ENCODE results near the gene PPP6R3. TPM values are rescaled to one million over a fixed set of nuclear protein-coding genes. Genes with fewer than 3 reads are reported as not detected.

PPP6R3 gene, protein sequence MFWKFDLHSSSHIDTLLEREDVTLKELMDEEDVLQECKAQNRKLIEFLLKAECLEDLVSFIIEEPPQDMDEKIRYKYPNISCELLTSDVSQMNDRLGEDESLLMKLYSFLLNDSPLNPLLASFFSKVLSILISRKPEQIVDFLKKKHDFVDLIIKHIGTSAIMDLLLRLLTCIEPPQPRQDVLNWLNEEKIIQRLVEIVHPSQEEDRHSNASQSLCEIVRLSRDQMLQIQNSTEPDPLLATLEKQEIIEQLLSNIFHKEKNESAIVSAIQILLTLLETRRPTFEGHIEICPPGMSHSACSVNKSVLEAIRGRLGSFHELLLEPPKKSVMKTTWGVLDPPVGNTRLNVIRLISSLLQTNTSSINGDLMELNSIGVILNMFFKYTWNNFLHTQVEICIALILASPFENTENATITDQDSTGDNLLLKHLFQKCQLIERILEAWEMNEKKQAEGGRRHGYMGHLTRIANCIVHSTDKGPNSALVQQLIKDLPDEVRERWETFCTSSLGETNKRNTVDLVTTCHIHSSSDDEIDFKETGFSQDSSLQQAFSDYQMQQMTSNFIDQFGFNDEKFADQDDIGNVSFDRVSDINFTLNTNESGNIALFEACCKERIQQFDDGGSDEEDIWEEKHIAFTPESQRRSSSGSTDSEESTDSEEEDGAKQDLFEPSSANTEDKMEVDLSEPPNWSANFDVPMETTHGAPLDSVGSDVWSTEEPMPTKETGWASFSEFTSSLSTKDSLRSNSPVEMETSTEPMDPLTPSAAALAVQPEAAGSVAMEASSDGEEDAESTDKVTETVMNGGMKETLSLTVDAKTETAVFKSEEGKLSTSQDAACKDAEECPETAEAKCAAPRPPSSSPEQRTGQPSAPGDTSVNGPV
- 100 to 1,000 TPM; 148 to 176 (median 149) TPM for total RNA-seq
- 222 TPM for total RNA-seq (2013)

DNA sequence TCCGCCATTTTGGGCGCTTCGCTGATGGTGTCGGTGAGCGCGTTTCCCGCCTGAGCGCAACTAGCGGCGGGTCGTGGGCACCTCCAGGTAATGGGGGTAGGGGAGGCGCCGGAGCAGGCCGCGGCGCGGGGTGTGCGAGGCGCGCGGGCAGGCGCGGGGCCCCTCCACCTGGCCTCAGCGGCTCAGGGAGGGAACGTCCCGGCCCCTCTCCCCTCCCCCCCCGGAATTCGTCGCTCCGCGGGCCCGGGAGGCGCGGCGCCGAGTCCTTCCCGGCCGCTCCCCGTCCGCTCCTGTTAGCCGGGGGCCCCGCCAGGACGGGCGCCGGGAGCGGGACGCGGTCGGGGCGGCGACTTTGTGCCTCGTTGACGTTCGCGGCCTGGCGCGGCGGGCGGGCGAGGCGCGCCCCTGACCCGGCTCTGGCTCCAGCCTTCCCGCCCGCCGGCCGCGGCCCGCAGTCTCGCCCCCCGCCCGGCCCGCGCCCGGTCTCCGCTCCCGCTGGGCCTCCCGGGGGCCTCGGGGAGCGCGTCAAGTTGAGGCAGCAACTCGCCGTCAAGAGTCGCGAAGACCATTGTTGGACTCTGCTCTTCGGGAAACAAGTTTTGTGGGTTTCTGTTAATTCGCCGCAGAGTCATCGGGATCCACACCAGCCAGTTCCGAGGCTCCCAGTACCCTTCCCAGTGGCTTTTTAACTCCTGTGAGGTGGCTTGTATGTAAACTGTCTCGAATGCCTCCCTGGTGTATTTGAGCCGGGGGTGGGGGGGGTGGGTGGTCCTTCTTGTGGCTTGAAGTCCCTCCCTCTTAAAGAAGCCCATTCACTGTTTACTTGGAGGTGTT is at the start of gene PPP6R3:
PPP6R3 (plus strand) TSS at position 12 of the 834 bp plus-strand sequence. CDS start 76,913 bp downstream, outside the sequence.
- Histone ChIP-seq H3K4me3 (ENCODE audit: low read length) (peak within 1 kb of the TSS; percentile 60), H3K36me3 (ENCODE audit: control insufficient read depth, insufficient read depth, low read length) (no peaks in the 10 kb centered on the region), H3K27ac (ENCODE audit: low read length) (peak within 1 kb of the TSS; percentile 87), H3K4me1 (ENCODE audit: control insufficient read depth, insufficient read depth, low read length) (peaks cover 34% of the 10 kb centered on the region), H3K9me3 (ENCODE audit: control insufficient read depth, insufficient read depth, low read length) (no peaks in the 10 kb centered on the region), H3K27me3 (ENCODE audit: control insufficient read depth, insufficient read depth, low read length) (no peaks in the 10 kb centered on the region)
- Mint-ChIP-seq H3K4me3 (peak within 1 kb of the TSS; percentile 94), H3K27ac (peak within 1 kb of the TSS; percentile 96 to 98), H3K36me3 (no peaks in the 10 kb centered on the region), H3K4me1 (peaks cover 39 to 51% of the 10 kb centered on the region in 2 donors), H3K27me3 (ENCODE audit: low read depth in 2 of 2) (no peaks in the 10 kb centered on the region), H3K9me3 (no peaks in the 10 kb centered on the region)
- WGBS (ENCODE audit: insufficient coverage), result under 1% methylated on average over 91 of the region's 92 CpGs
- DNase-seq, result peak in 1 of 2 donors; percentile 52
- no peak for TF ChIP-seq CTCF (IDR thresholded peaks at IDR 0.05)
- ATAC-seq, result peak; percentile 35 to 52 (median 36)
- intact Hi-C loops (cut with micrococcal nuclease), result no loop called here

- no peaks in the 10 kb centered on the region for H3K27me3 ChIP-seq (ENCODE audit: control insufficient read depth, insufficient read depth, low read length)
- TF ChIP-seq CTCF (IDR thresholded peaks at IDR 0.05), result no peak
- 88% methylated on average over 17 of the region's 17 CpGs for WGBS (ENCODE audit: insufficient coverage)
- Mint-ChIP-seq H3K9me3 (no peaks in the 10 kb centered on the region), H3K4me1 (no peaks in the 10 kb centered on the region), H3K27me3 (ENCODE audit: low read depth in 2 of 2) (no peaks in the 10 kb centered on the region), H3K27ac (no peak overlapping the region), H3K36me3 (no peaks in the 10 kb centered on the region), H3K4me3 (no peak overlapping the region)
- H3K4me1 ChIP-seq (ENCODE audit: control insufficient read depth, insufficient read depth, low read length), result no peaks in the 10 kb centered on the region
- no peak overlapping the region for H3K4me3 ChIP-seq (ENCODE audit: low read length)
- DNase-seq (no peak), ATAC-seq (no peak)
- no peaks in the 10 kb centered on the region for H3K36me3 ChIP-seq (ENCODE audit: control insufficient read depth, insufficient read depth, low read length)
- intact Hi-C loops (cut with micrococcal nuclease), result no loop called here
- no peak overlapping the region for H3K27ac ChIP-seq (ENCODE audit: low read length)
- H3K9me3 ChIP-seq (ENCODE audit: control insufficient read depth, insufficient read depth, low read length), result no peaks in the 10 kb centered on the region
Observed at GRCh38 chr11:68411501-68411991, 49.0 kb upstream of the PPP6R3 start.

DNA sequence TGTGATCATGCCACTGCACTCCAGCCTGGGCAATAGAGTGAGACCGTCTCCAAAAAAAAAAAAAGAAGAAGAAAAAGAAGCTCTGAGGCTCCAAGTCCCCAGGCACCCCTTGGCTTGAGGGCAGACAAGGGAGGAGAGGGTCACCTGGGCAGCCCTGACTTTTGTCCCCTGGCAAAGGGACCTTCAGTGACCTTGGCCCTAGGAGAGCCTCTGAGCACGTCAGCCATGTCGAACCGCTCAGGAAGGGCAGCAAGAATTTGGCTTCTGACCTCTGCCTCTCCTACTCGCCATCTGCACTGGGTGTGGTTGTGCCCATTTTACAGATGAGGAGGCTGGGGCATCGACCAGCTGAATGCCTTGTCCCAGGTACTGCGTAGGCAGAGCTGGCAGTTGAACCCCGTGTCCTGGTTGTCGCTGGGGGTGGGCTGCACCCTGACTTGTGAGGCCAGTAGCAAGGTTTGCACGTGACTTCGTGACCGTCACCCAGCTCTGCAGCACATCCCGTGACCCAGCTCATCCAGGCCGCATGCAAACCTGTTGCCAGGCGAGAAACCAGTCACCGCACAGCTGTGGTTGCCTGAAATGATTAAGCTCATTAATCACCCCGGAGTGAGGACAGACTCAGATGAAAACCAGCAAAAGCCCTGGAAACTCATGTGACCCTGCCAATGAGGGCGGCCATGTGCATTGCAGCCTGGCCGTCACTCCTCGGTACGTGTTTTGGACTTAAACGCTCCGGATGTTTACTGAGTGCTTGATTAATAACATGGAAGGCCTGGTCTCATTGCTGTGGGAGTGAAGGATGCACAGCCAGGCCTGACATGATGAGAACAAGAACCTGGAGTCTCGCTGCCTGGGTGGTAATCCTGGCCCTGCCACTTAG is 47.7 kb upstream of the PPP6R3 start:
- WGBS (ENCODE audit: insufficient coverage), result 79% methylated on average over 24 of the region's 24 CpGs
- Mint-ChIP-seq H3K27me3 (ENCODE audit: low read depth in 2 of 2) (peaks cover 0 to 3% of the 10 kb centered on the region in 2 donors), H3K4me3 (no peak overlapping the region), H3K27ac (no peak overlapping the region), H3K36me3 (no peaks in the 10 kb centered on the region), H3K9me3 (no peaks in the 10 kb centered on the region), H3K4me1 (no peaks in the 10 kb centered on the region)
- ATAC-seq (no peak), DNase-seq (peak in 1 of 2 donors; percentile 9)
- no peaks in the 10 kb centered on the region for H3K4me1 ChIP-seq (ENCODE audit: control insufficient read depth, insufficient read depth, low read length)
- intact Hi-C loops (cut with micrococcal nuclease), result no loop called here
- H3K9me3 ChIP-seq (ENCODE audit: control insufficient read depth, insufficient read depth, low read length), result no peaks in the 10 kb centered on the region
- no peak for TF ChIP-seq CTCF (IDR thresholded peaks at IDR 0.05)
- no peak overlapping the region for H3K4me3 ChIP-seq (ENCODE audit: low read length)
- H3K36me3 ChIP-seq (ENCODE audit: control insufficient read depth, insufficient read depth, low read length), result no peaks in the 10 kb centered on the region
- no peak overlapping the region for H3K27ac ChIP-seq (ENCODE audit: low read length)
- H3K27me3 ChIP-seq (ENCODE audit: control insufficient read depth, insufficient read depth, low read length), result no peaks in the 10 kb centered on the region
